ENCODE data around the gene PRRT1.
"Not testable (repeated sequence)": the region's sequence is repeated elsewhere in the genome, so short reads cannot be mapped to it uniquely, and the experiment has no call there.

Gene PRRT1

GRCh38 chr6:32126880-32127279 lies 24.9 kb downstream of the PRRT1 start:
- peak; percentile 38 for DNase-seq (ENCODE audit: low spot score)

GRCh38 chr6:32123681-32124080 lies 28.1 kb downstream of the PRRT1 start:
- DNase-seq (ENCODE audit: low spot score), result no peak

GRCh38 chr6:32120573-32121059 lies 31.1 kb downstream of the PRRT1 start:
- DNase-seq (ENCODE audit: low spot score), result no peak

GRCh38 chr6:32118782-32119628 lies 32.7 kb downstream of the PRRT1 start:
- DNase-seq (ENCODE audit: low spot score), result peak; percentile 88

GRCh38 chr6:32117461-32117860 lies 34.3 kb downstream of the PRRT1 start:
- no peak for DNase-seq (ENCODE audit: low spot score)

GRCh38 chr6:32116674-32117073 lies 35.1 kb downstream of the PRRT1 start:
- DNase-seq (ENCODE audit: low spot score), result peak; percentile 56

- DNase-seq (ENCODE audit: low spot score), result no peak
These were observed 36.1 kb downstream of the PRRT1 start for GRCh38 chr6:32115623-32116022.

GRCh38 chr6:32114796-32115195 lies 36.9 kb downstream of the PRRT1 start:
- no peak for DNase-seq (ENCODE audit: low spot score)

- DNase-seq (ENCODE audit: low spot score), result no peak
These were observed 38.1 kb downstream of the PRRT1 start for GRCh38 chr6:32113386-32114352.

- DNase-seq (ENCODE audit: low spot score), result no peak
These were observed 39.2 kb downstream of the PRRT1 start for GRCh38 chr6:32112431-32112980.

- DNase-seq (ENCODE audit: low spot score), result no peak
These were observed 40.2 kb downstream of the PRRT1 start for GRCh38 chr6:32111424-32112066.

GRCh38 chr6:32110632-32111031 lies 41.1 kb downstream of the PRRT1 start:
- no peak for DNase-seq (ENCODE audit: low spot score)

GRCh38 chr6:32109765-32110160 lies 42.0 kb downstream of the PRRT1 start:
- no peak for DNase-seq (ENCODE audit: low spot score)

GRCh38 chr6:32109114-32109764 lies 42.5 kb downstream of the PRRT1 start, which contains the start of gene TNXB:
TSS of gene TNXB (minus strand) at chr6:32109338. CDS start at chr6:32098198, 11,140 bp downstream.
- DNase-seq (ENCODE audit: low spot score), result peak; percentile 59

- no peak for DNase-seq (ENCODE audit: low spot score)
These were observed 43.0 kb downstream of the PRRT1 start for GRCh38 chr6:32108727-32109113.

GRCh38 chr6:32108094-32108627 lies 43.6 kb downstream of the PRRT1 start:
- DNase-seq (ENCODE audit: low spot score), result peak; percentile 65

GRCh38 chr6:32107406-32107805 lies 44.3 kb downstream of the PRRT1 start:
- DNase-seq (ENCODE audit: low spot score), result peak; percentile 87

- no peak for DNase-seq (ENCODE audit: low spot score)
These were observed 46.3 kb downstream of the PRRT1 start for GRCh38 chr6:32105433-32105832.

- no peak for DNase-seq (ENCODE audit: low spot score)
These were observed 49.5 kb downstream of the PRRT1 start for GRCh38 chr6:32102255-32102654.

- DNase-seq (ENCODE audit: low spot score), result not testable (repeated sequence)
These were observed 51.5 kb downstream of the PRRT1 start for GRCh38 chr6:32100251-32100650.

All from hematopoietic multipotent progenitor cell treated with erythropoietin and hydrocortisone succinate and interleukin-3 and kit ligand, for 17 days (in vitro differentiated cells).